Suprapubic skin (tissue), 4 donors: ENCODE results near the gene AHNAK.

Experiments used
- CTCF ChIP-seq, 2 donors: fragments of 200-600 bp in 1 of 2; fragments of 450-650 bp in 1 of 2; sonication (generic) in 1 of 2; IDR thresholded peaks; one replicate each; pipeline ENCODE4 v1.5.1; 2016 to 2019; ENCODE audit warnings: antibody characterized with exemption in 2 of 2, mild to moderate bottlenecking in 1 of 2, moderate library complexity in 1 of 2
- POLR2A ChIP-seq, 2 donors: fragments of 450-650 bp; IDR thresholded peaks; one replicate each; pipeline ENCODE4 v1.6.1; 2017; ENCODE audit warnings: antibody characterized with exemption in 2 of 2, mild to moderate bottlenecking in 2 of 2, moderate library complexity in 2 of 2
- POLR2AphosphoS5 ChIP-seq, 3 donors: sonication (generic); formaldehyde crosslinking; IDR thresholded peaks; one replicate each; pipeline ENCODE4 v1.6.1; 2017; ENCODE audit warnings: antibody characterized with exemption in 3 of 3

GRCh38 chr11:62505440-62506091 lies 41.0 kb downstream of the AHNAK start:
- TF ChIP-seq POLR2AphosphoS5 (IDR thresholded peaks at IDR 0.05), result no peak
- no peak for TF ChIP-seq CTCF (IDR thresholded peaks at IDR 0.05)
- TF ChIP-seq POLR2A (IDR thresholded peaks at IDR 0.05), result no peak
